Upper lobe of right lung (tissue), 1 donor: ENCODE measurements around the gene CLDN10. TPM values are rescaled to one million over a fixed set of nuclear protein-coding genes. Genes with fewer than 3 reads are reported as not detected.

Experiments
- ATAC-seq: fragments of 200-7000 bp; cut with Tn5 transposase; one replicate; pipeline ENCODE4 v1.9.1; 2020; ENCODE audit warnings: mild to moderate bottlenecking, moderate library complexity
- DNase-seq: peaks from one replicate; pipeline ENCODE4 v3.0.0-alpha.2; 2020
- H3K27ac ChIP-seq: fragments of 200-600 bp; one replicate; pipeline ENCODE4 v1.8.0; 2022
- H3K27me3 ChIP-seq: fragments of 200-600 bp; one replicate; pipeline ENCODE4 v1.8.0; 2022; ENCODE audit warnings: mild to moderate bottlenecking
- H3K36me3 ChIP-seq: fragments of 200-600 bp; one replicate; pipeline ENCODE4 v1.8.0; 2022
- H3K4me1 ChIP-seq: fragments of 200-600 bp; one replicate; pipeline ENCODE4 v1.8.0; 2022
- H3K4me3 ChIP-seq: fragments of 200-600 bp; one replicate; pipeline ENCODE4 v1.8.0; 2022; ENCODE audit warnings: mild to moderate bottlenecking
- H3K9me3 ChIP-seq: fragments of 200-600 bp; one replicate; pipeline ENCODE4 v1.8.0; 2022
- CTCF ChIP-seq: fragments of 200-600 bp; IDR thresholded peaks from one replicate; pipeline ENCODE4 v1.8.0; 2022; ENCODE audit warnings: antibody characterized with exemption
- intact Hi-C: fragments of 100-400 bp; cut with DNase I; formaldehyde crosslinking; loops from one replicate; pipeline ENCODE4 v1.11.0; 2022
- total RNA-seq: library from RNA; stranded (reverse); fragmentation: NEBNext Ultra II Directional; extraction: Animal tissue kit (Norgen Biotek cat#: 25700); gene quantifications from one replicate; pipeline ENCODE4 v1.2.1, GENCODE V29; 2021
- donor health status: DM: no; HTN: yes; CAD: no; lungs with severe emphysema.

The CLDN10 gene
- total RNA-seq, 1 donor from 2014 or later: 2.2 TPM

- H3K4me1 ChIP-seq: peaks cover 6% of the 10 kb centered on the region
- DNase-seq: no peak
- no peaks in the 10 kb centered on the region for H3K9me3 ChIP-seq
- TF ChIP-seq CTCF: no peak
- no peak for ATAC-seq
- H3K36me3 ChIP-seq: no peaks in the 10 kb centered on the region
- intact Hi-C loops: no loop called here
- H3K4me3 ChIP-seq: no peak overlapping the region
- H3K27ac ChIP-seq: no peak overlapping the region
- H3K27me3 ChIP-seq: no peaks in the 10 kb centered on the region
Measured at GRCh38 chr13:95541911-95542474, 10.5 kb upstream of the CLDN10 start.

GRCh38 chr13:95544293-95544692, 8.2 kb upstream of the CLDN10 start:
- Histone ChIP-seq H3K4me1 (peaks cover 6% of the 10 kb centered on the region), H3K36me3 (no peaks in the 10 kb centered on the region), H3K4me3 (no peak overlapping the region), H3K27ac (no peak overlapping the region), H3K27me3 (no peaks in the 10 kb centered on the region), H3K9me3 (no peaks in the 10 kb centered on the region)
- intact Hi-C loops: no loop called here
- no peak for TF ChIP-seq CTCF
- ATAC-seq (no peak), DNase-seq (no peak)

GRCh38 chr13:95546919-95547318, 5.6 kb upstream of the CLDN10 start:
- no peak overlapping the region for H3K4me3 ChIP-seq
- H3K9me3 ChIP-seq: no peaks in the 10 kb centered on the region
- intact Hi-C loops: no loop called here
- TF ChIP-seq CTCF: no peak
- no peak overlapping the region for H3K27ac ChIP-seq
- peaks cover 24% of the 10 kb centered on the region for H3K27me3 ChIP-seq
- ATAC-seq: no peak
- H3K4me1 ChIP-seq: no peaks in the 10 kb centered on the region
- no peaks in the 10 kb centered on the region for H3K36me3 ChIP-seq
- DNase-seq: no peak

GRCh38 chr13:95547531-95548167, 4.9 kb upstream of the CLDN10 start:
- TF ChIP-seq CTCF: no peak
- no peak overlapping the region for H3K27ac ChIP-seq
- no peaks in the 10 kb centered on the region for H3K9me3 ChIP-seq
- DNase-seq: no peak
- no peak overlapping the region for H3K4me3 ChIP-seq
- peaks cover 32% of the 10 kb centered on the region for H3K27me3 ChIP-seq
- H3K36me3 ChIP-seq: no peaks in the 10 kb centered on the region
- H3K4me1 ChIP-seq: no peaks in the 10 kb centered on the region
- intact Hi-C loops: no loop called here
- no peak for ATAC-seq

GRCh38 chr13:95552208-95552538, 347 bp upstream of the CLDN10 start:
- no peaks in the 10 kb centered on the region for H3K36me3 ChIP-seq
- no peak overlapping the region for H3K4me3 ChIP-seq
- DNase-seq (no peak), ATAC-seq (no peak)
- peaks cover 5% of the 10 kb centered on the region for H3K4me1 ChIP-seq
- H3K9me3 ChIP-seq: no peaks in the 10 kb centered on the region
- intact Hi-C loops: no loop called here
- no peak for TF ChIP-seq CTCF
- no peak overlapping the region for H3K27ac ChIP-seq
- peaks cover 51% of the 10 kb centered on the region for H3K27me3 ChIP-seq
